Astrocyte of the spinal cord (primary cell): ENCODE results near the gene KLHL35.

ENCODE experiments used
- DNase-seq: peaks from one replicate; pipeline ENCODE4 v3.0.0; 2011; ENCODE audit warnings: low read depth, low spot score
- H3K4me3 ChIP-seq: 2 replicates; pipeline ENCODE4 v1.5.1; 2011; ENCODE audit warnings: low read depth, mild to moderate bottlenecking, low read length, moderate library complexity
- CTCF ChIP-seq: IDR thresholded peaks from 2 replicates; pipeline ENCODE4 v1.5.1; 2012; ENCODE audit warnings: low read depth, mild to moderate bottlenecking, low read length, inconsistent platforms
- in situ Hi-C: cut with HindIII; loops from 2 replicates; pipeline ENCODE4 v1.10.0; 2017; ENCODE audit warnings: low sequenced_read_pairs

The KLHL35 gene

GRCh38 chr11:75403037-75403436, 30.0 kb downstream of the KLHL35 start:
- in situ Hi-C loops, result no loop called here
- no peak for DNase-seq
- TF ChIP-seq CTCF, result no peak
- H3K4me3 ChIP-seq, result no peak overlapping the region

GRCh38 chr11:75402002-75402773, 30.8 kb downstream of the KLHL35 start:
- H3K4me3 ChIP-seq, result peak overlapping the region; percentile 100
- in situ Hi-C loops, result no loop called here
- no peak for DNase-seq
- TF ChIP-seq CTCF, result no peak

GRCh38 chr11:75400146-75400865, 32.7 kb downstream of the KLHL35 start:
- DNase-seq, result no peak

GRCh38 chr11:75399344-75400145, 33.5 kb downstream of the KLHL35 start, which contains the start of gene RPS3:
Gene RPS3, plus strand, starts transcription at chr11:75399518. Its CDS starts 30 bp downstream, at chr11:75399548.
- peak; percentile 5 for TF ChIP-seq CTCF
- peak within 1 kb of the TSS; percentile 100 for H3K4me3 ChIP-seq
- peak; percentile 92 for DNase-seq
- in situ Hi-C loops, result no loop called here

More at GRCh38 chr11:75400146-75400865, 32.7 kb downstream of the KLHL35 start:
- H3K4me3 ChIP-seq, result peak overlapping the region; percentile 100
- in situ Hi-C loops, result no loop called here
- TF ChIP-seq CTCF, result no peak

GRCh38 chr11:75398906-75399305, 34.1 kb downstream of the KLHL35 start:
- no peak for DNase-seq
- in situ Hi-C loops, result no loop called here
- no peak overlapping the region for H3K4me3 ChIP-seq
- no peak for TF ChIP-seq CTCF
